Transverse colon (tissue), 4 donors: ENCODE results near the gene TRAK1. TPM values are rescaled to one million over a fixed set of nuclear protein-coding genes. Genes with fewer than 3 reads are reported as not detected.

ENCODE experiments used
- DNase-seq: peaks from one replicate; pipeline ENCODE4 v3.0.0-alpha.2; 2019
- H3K27ac ChIP-seq, 4 donors: fragments of 200-600 bp; sonication (generic); 2 replicates each; pipeline ENCODE4 v1.5.1; 2016 to 2018; ENCODE audit warnings: inconsistent platforms in 4 of 4
- H3K27me3 ChIP-seq: fragments of 200-600 bp; sonication (generic); 2 replicates; pipeline ENCODE4 v1.5.1; 2017; ENCODE audit warnings: inconsistent platforms
- H3K36me3 ChIP-seq, 4 donors: fragments of 200-600 bp; sonication (generic); 2 replicates each; pipeline ENCODE4 v1.5.1; 2017 to 2019; ENCODE audit warnings: inconsistent platforms in 4 of 4
- H3K4me1 ChIP-seq, 4 donors: fragments of 200-600 bp; sonication (generic); 2 replicates each; pipeline ENCODE4 v1.5.1; 2017 to 2020; ENCODE audit warnings: inconsistent platforms in 4 of 4
- H3K4me3 ChIP-seq, 4 donors: fragments of 200-600 bp; sonication (generic); 1 replicate in 1 of 4; 2 replicates in 3 of 4; pipeline versions ENCODE4 v1.5.1 to v1.6.1; 2017 to 2019; ENCODE audit warnings: inconsistent platforms in 4 of 4
- H3K9me3 ChIP-seq, 2 donors: fragments of 200-600 bp; sonication (generic); 2 replicates each; pipeline ENCODE4 v1.5.1; 2017 to 2019; ENCODE audit warnings: inconsistent platforms in 2 of 2
- EP300 ChIP-seq: sonication (generic); formaldehyde crosslinking; IDR thresholded peaks from one replicate; pipeline ENCODE4 v1.6.1; 2017; ENCODE audit warnings: antibody characterized with exemption, low read depth
- POLR2A ChIP-seq: fragments of 450-650 bp; IDR thresholded peaks from one replicate; pipeline ENCODE4 v1.6.1; 2016; ENCODE audit warnings: antibody characterized with exemption, mild to moderate bottlenecking, moderate library complexity
- POLR2AphosphoS5 ChIP-seq, 3 donors: sonication (generic); formaldehyde crosslinking; IDR thresholded peaks; one replicate each; pipeline ENCODE4 v1.6.1; 2016; ENCODE audit warnings: antibody characterized with exemption in 3 of 3
- WGBS, 2 donors: methylation state at CpG; one replicate each; pipeline ENCODE4 v1.1.5; 2018; ENCODE audit warnings: low coverage in 1 of 2; 5-methylcytosine and 5-hydroxymethylcytosine counted together
- in situ Hi-C, 4 donors: fragments of 200-750 bp; cut with MboI; loops; one replicate each; pipeline versions ENCODE4 v1.15.0 to v1.15.1; 2017; ENCODE audit warnings: low sequenced_read_pairs in 3 of 4, low pct_ligation_motif_present in 1 of 4, low pct_unique_long_range_greater_than_20kb in 1 of 4
- intact Hi-C: fragments of 100-400 bp; cut with DNase I; formaldehyde crosslinking; loops from one replicate; pipeline ENCODE4 v1.15.1; 2023; ENCODE audit warnings: low total_unique reads
- total RNA-seq, 4 donors: library from RNA; depleted of rRNA; stranded (reverse); fragments of >200 nt; gene quantifications; one replicate each; pipeline ENCODE4 v1.1.0, GENCODE V29; 2016
- TF ChIP-seq, protein P1 (sequence below), 5 experiments: fragments of 200-600 bp in 3 of 5; fragments of 450-650 bp in 2 of 5; sonication (generic) in 3 of 5; IDR thresholded peaks; 1 replicate in 2 of 5; 2 replicates in 3 of 5; pipeline ENCODE4 v1.5.1; 2016 to 2017; ENCODE audit warnings: antibody characterized with exemption in 5 of 5, inconsistent platforms in 3 of 5, mild to moderate bottlenecking in 2 of 5, moderate library complexity in 1 of 5

Gene TRAK1
- total RNA-seq, 4 donors from 2014 or later = 91.7 to 247 (median 115) TPM

DNA sequence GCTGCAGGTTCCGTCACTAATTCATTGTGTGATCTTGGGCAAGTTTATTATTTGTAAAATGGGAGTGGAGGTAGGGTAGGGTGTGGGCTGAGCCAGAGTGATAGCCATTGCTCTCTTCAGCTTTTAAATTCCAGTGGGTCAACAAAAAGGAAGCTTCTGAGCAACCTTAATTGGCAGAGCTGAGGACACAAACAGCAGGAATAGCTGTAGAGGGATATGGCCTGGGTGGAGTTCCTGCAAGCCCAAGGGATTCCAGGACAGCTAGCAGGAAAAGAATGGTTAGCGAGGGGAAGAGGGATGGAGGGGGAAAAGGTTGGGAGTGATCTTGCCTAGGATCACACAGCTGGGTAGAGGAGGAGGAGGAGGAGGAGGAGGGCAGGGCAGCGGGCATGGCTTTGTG, 163.4 kb downstream of the TRAK1 start:
- no peaks in the 10 kb centered on the region for H3K9me3 ChIP-seq
- intact Hi-C loops (no loop called here), in situ Hi-C loops (loop anchor here in 3 of 4 donors (5.0 to 10.0 kb wide), 3 partner anchors 180 to 190 kb away; no protein-coding TSS in a partner anchor)
- peaks cover 15% of the 10 kb centered on the region for H3K27me3 ChIP-seq
- H3K4me1 ChIP-seq = no peaks in the 10 kb centered on the region
- no peaks in the 10 kb centered on the region for H3K36me3 ChIP-seq
- WGBS, 2 donors = 39 to 46% methylated on average over 2 to 3 of the region's 3 CpGs
- no peak overlapping the region for H3K4me3 ChIP-seq
- DNase-seq = no peak
- TF ChIP-seq POLR2AphosphoS5 (IDR thresholded peaks at IDR 0.05) (no peak), POLR2A (no peak)
- no peak overlapping the region for H3K27ac ChIP-seq

DNA sequence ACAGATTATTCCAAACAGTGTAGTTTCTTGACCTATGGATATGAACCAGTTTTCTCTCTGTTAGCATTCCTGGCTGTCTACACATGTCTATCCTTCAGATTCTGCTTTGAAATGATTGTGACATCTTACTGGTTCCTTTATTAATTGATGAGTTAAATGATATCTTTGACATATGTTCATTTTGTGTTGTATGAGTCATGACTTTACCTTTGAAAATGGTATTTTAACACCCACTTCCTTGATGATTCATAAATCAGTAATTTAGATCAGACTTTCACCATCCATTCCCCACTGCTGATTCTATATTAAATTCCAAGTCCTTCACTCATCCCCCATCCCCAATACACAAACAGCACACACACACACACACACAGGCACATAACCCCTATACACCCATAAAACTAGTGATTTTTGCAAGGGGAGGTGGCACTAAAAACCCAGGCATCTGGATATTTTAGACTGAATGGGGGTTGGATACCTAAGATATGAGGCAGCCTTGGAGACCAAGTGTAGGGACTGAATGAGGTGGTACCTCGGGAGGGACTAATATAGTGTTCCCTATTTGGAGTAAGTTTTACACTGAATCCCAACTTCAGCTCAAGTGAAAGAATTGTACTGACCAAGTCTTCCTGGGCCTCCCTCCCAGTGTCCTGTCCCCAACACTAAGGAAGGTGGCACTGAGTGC, 165.1 kb downstream of the TRAK1 start:
- peaks cover 32% of the 10 kb centered on the region for H3K27me3 ChIP-seq
- TF ChIP-seq EP300 = no peak
- no peak for TF ChIP-seq POLR2AphosphoS5 (IDR thresholded peaks at IDR 0.05)
- TF ChIP-seq, protein P1, sequence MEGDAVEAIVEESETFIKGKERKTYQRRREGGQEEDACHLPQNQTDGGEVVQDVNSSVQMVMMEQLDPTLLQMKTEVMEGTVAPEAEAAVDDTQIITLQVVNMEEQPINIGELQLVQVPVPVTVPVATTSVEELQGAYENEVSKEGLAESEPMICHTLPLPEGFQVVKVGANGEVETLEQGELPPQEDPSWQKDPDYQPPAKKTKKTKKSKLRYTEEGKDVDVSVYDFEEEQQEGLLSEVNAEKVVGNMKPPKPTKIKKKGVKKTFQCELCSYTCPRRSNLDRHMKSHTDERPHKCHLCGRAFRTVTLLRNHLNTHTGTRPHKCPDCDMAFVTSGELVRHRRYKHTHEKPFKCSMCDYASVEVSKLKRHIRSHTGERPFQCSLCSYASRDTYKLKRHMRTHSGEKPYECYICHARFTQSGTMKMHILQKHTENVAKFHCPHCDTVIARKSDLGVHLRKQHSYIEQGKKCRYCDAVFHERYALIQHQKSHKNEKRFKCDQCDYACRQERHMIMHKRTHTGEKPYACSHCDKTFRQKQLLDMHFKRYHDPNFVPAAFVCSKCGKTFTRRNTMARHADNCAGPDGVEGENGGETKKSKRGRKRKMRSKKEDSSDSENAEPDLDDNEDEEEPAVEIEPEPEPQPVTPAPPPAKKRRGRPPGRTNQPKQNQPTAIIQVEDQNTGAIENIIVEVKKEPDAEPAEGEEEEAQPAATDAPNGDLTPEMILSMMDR (IDR thresholded peaks at IDR 0.05) = no peak
- TF ChIP-seq POLR2A = no peak
- in situ Hi-C loops = loop anchor here in 2 of 4 donors (10.0 kb wide), 2 partner anchors 179 to 189 kb away; no protein-coding TSS in a partner anchor
- no peaks in the 10 kb centered on the region for H3K4me1 ChIP-seq
- 95% methylated on average over 1 of the region's 1 CpG; no CpG with 5 or more reads in 1 of the 2 donors for WGBS, 2 donors
- H3K27ac ChIP-seq = no peak overlapping the region
- no peak overlapping the region for H3K4me3 ChIP-seq
- intact Hi-C loops = no loop called here
- no peak for DNase-seq
- H3K36me3 ChIP-seq = no peaks in the 10 kb centered on the region
- no peaks in the 10 kb centered on the region for H3K9me3 ChIP-seq

DNA sequence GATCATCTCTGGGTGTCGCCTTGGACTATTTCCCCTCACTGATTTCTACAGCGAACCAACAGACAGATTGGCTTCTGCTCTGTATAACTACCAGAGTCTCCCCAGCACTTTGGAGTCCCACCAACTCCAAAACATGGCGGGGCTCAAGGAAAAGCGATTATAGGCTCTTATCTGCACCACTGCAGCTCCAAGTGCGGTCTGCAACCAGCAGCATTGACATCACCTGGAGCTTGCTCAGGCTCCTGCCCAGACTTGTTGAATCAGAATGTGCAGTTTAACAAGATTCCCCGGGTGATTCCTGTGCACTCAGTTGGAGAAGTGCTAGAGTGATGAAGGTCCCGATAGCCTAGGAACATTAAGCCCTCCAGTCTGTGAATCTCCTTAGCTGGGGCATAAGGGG, 165.8 kb downstream of the TRAK1 start:
- intact Hi-C loops (no loop called here), in situ Hi-C loops (loop anchor here in 2 of 4 donors (10.0 kb wide), 2 partner anchors 178 to 188 kb away; no protein-coding TSS in a partner anchor)
- WGBS, 2 donors = 75% methylated on average over 7 of the region's 7 CpGs; no CpG with 5 or more reads in 1 of the 2 donors
- Histone ChIP-seq H3K4me1 (no peaks in the 10 kb centered on the region), H3K27me3 (peaks cover 35% of the 10 kb centered on the region), H3K4me3 (no peak overlapping the region), H3K9me3 (no peaks in the 10 kb centered on the region), H3K27ac (no peak overlapping the region), H3K36me3 (no peaks in the 10 kb centered on the region)
- TF ChIP-seq, protein P1 (IDR thresholded peaks at IDR 0.05) = no peak
- no peak for TF ChIP-seq POLR2AphosphoS5 (IDR thresholded peaks at IDR 0.05)
- TF ChIP-seq POLR2A = no peak
- TF ChIP-seq EP300 = no peak
- no peak for DNase-seq

DNA sequence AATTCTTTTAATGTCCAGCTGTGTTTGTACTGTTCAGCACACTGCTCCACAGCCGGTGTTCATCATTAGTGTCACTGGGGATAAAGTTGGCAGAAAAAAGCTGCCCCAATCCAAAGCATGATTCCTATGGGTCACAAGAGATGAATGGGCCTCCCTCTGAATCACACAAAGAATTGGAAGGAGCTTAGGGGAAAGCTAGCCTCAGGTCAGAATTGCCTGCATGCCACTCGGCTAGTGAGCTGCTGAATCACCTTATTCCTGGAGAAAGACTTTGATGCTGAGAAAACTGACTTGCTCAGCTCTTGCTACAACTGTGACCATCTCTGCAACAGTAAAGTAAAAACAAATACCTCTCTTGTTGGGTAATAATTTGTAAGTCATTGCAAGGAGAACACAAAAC, 171.4 kb downstream of the TRAK1 start:
- intact Hi-C loops (no loop called here), in situ Hi-C loops (no loop called here)
- Histone ChIP-seq H3K27ac (no peak overlapping the region), H3K9me3 (no peaks in the 10 kb centered on the region), H3K4me3 (no peak overlapping the region), H3K27me3 (peaks cover 76% of the 10 kb centered on the region), H3K4me1 (peaks cover 0 to 22% (median 15%) of the 10 kb centered on the region in 4 donors), H3K36me3 (no peaks in the 10 kb centered on the region)
- DNase-seq = no peak
- TF ChIP-seq, protein P1 (IDR thresholded peaks at IDR 0.05) = no peak
- TF ChIP-seq EP300 = no peak
- TF ChIP-seq POLR2AphosphoS5 (IDR thresholded peaks at IDR 0.05) = no peak
- TF ChIP-seq POLR2A = no peak
- WGBS, 2 donors = 30 to 100% methylated on average over 1 to 2 of the region's 2 CpGs
